Hematopoietic multipotent progenitor cell treated with erythropoietin and hydrocortisone succinate and interleukin-3 and kit ligand, for 15 days (in vitro differentiated cells): Measurements from ENCODE around the gene GK.
"Not testable (repeated sequence)": the region's sequence is repeated elsewhere in the genome, so short reads cannot be mapped to it uniquely, and the experiment has no call there.

Source experiments
- DNase-seq: peaks from one replicate; pipeline ENCODE4 v3.0.0-alpha.2; 2015; ENCODE audit warnings: low spot score

Gene GK

DNA sequence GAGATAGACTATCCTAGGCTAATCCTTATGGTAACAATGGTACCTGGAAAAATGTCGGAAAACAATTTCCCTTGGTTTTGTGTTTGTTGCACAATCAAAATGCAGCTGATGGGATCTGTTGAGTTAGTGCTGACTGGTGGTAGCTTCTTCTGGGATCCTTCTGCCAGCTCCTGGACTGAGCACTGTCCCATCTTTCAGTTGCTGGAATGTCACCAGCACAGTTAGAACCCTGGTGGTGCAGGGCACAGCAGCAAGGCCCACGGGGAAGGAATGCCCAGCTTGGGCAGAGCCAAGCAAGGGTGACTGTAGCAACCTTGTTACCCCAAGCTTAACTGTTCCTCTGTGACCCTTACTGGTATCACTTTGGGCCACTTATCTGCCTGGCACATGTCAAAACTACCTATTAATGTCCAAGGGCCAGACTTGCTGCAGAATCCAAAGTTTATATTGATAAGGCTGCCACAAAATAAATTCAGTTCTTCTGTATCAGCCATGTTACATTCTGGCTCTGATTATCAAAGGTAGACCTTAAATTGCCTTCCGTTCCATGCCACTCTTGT lies 53.1 kb downstream of the GK start:
- no peak for DNase-seq

DNA sequence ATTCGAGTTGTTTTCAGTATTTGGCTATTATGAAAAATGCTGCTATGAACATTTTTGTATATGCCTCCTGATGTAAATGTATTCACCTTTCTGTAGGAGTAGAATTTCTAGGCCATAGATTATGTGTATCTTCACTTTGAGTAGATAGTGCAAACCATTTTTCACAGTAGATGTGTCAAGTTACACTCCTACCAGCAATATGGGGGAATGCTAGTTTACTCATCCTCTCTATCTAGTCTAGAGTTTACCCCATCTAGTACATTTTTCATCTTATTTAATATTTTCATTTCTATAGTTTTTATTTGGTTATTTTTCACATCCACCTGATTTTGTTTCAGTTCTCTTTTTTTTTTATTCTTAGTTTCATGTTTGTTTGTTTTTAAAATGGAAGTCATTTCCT lies 59.0 kb downstream of the GK start:
- no peak for DNase-seq

DNA sequence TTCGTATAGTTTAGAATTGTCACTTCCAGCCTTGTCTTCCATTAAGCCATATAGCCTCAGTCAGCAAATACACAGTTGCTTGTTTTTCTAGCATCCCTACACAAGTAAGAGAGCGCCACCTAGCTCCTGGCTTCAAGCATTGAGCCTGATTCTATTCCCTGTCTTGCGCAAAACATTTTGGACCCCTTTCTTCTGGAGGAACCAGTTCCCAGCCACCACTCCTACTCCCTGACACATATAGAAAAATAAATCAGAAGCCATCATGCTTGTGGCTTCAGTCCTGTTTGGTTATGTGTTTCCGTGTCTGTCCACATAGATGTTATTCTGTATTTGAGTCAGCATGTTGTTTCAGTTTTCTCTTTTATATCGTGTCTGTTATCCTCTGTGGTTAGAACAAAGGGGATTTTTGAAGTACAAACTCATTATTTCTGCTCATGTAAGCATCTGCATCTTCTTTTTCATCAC lies 59.9 kb downstream of the GK start:
- DNase-seq, result peak; percentile 63

DNA sequence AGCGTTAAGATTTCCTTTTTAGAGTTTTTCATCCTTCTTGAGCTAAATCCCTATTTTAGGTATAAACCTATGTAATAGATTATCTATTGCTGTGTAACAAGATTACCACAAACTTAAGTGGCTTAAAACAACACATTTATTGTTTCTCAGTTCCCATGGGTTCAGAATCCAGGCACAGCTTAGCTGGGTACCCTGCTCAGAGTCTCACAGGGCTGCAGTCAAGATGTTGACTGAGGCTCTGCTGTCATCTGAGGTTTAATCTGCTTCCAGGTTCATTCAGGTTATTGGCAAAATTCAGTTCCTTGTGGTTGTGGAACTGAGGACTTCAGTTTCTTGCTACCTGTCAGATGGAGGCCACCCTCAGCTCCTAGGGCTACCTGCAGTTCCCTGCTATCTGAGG lies 60.9 kb downstream of the GK start:
- DNase-seq, result no peak

DNA sequence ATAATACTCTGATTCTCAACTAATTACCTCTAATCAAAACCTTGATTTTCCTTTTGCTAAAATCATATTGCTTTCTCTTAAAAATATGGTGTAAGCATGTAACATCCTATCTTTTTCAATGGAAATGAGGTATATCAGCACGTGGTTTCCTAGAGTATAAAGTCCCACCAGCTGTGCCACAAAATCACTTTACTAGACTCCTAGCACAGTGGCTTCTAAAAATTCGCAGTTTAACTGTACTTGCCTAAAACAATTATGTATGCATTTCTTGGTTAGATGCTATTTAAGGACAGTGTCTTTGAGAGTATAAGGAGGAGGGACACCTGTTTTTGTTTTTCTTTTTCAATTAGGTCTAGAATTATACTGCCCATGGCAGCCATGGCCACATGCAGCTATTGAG lies 62.8 kb downstream of the GK start:
- DNase-seq, result no peak

DNA sequence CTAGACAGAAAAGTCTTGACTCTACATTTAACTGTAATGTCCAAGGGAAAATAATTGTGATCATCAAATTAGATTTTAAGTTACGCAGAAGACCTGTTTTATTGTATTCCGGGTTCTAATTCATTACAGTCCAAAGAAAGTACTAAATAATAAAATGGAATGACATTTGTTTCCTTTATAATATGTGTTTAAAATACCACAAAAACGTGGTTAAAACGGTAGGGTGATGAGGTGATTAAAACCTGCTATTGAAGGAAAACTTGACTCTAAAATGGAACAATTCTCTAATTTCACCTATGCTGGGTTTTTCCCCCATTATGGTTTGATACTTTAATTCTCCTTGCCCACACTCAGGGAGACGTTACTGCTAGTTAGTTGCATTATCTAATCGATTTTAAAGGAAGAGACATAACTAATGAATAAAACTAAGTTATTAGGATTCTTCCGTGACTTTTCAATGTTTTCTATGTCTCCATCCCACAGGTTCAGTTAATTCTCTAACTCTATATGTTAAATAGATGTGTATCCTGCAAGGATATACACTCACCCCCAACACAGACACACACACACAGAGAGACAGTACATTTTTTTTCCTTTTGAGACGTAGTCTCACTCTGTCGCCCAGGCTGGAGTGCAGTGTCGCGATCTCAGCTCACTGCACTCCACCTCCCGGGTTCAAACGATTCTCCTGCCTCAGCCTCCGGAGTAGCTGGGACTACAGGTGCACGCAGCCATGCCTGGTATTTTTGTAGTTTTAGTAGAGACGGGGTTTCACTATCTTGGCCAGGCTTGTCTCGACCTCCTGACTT lies 80.8 kb downstream of the GK start:
- DNase-seq, result no peak

DNA sequence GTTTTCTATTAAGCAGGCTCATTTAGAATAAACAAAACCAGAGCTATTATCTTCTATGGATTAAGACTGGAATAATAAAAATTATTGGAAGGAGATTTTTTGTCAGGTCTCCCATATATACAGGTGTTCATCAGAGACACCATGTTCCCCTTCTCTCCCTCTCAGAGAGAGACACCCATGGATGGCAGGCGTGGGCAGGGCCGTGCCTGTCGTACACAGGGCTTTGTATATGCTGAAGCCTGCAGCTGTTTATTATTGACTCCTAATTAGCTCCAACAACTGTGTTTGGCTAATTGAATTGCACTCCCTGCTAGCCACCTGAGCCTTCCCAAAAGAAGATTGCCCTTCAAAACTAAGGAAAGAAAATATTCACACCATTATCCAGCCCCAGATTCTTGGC lies 81.6 kb downstream of the GK start:
- no peak for DNase-seq

DNA sequence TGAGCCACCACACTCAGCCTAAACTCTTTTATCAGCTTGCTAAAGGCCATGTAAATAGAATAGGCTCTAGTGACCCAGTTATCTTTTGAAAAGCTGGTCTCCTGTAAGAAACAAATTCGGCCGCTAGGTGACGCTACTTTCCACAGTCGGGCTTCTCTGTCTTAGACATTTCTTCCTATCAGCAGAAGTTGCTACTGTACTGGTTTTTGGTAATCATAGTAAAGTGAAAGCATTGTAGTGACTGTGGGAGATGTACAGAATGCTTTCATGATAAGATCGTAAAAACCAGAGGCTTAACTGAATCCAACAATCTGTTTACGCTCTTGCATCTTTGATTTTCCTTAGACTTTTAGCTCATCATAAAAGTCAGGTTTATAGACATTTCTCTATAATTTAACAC lies 82.6 kb downstream of the GK start:
- peak; percentile 54 for DNase-seq

DNA sequence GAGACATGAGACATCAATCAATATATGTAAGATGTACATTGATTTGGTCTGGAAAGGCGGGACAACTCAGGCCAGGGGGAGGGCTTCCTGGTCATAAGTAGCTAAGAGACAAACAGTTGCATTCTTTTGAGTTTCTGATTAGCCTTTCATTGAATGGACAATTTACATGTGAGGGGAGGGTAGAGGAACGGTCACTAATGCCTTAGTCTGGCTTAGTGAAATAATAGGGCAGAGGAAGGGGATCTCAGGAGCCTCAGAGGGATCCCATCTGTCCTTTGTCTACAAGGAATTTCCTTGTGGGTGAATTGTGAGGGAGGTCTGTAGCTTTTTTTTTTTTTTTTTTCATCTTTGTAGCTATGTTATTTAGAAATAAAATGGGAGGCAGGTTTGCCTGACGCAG lies 88.3 kb downstream of the GK start:
- no peak for DNase-seq

DNA sequence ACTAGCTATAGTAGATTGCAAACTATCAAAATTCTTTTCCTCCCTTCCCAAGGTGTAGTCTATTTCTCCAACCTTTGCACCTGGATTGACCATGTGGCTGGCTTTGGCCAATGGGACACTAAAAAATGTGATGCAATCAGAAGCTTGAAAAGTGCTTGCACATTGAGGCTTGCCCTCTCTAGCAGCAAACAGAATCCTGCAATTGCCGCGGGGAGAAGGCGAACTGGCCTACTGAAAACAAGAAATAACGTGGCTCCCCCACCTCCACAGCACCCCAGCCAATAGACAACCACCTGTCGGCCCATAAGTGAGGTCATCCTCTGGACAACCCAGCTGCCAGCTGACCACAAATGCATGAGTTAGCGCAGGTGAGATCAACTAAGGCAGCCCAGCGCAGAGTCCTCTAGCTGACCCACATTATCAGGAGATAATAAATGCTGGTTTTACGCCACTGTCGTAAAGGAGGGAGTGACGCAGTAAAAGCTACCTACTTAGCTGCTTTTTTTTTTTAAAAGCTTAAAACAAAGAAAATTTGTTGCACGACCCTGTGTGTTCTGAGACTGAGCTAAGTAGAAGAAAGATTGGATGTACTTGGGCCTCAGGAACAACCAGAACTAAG lies 95.2 kb downstream of the GK start:
- no peak for DNase-seq

DNA sequence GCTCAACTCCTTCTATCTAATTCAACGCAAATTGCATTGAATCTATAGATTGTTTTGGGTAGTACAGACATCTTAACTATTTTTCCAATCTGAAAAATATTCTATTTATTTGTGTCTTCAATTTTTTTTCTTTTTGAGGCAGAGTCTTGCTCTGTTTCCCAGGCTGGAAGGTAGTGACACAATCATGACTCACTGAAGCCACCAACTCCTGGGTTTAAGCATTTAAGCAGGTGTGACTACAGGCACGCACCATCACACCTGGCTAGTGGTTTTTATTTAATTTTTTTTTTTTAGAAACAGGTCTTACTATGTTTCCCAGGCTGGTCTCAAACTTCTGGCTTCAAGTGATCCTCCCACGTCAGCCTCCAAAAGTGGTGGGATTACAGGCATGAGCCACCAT lies 98.3 kb downstream of the GK start:
- DNase-seq, result no peak

DNA sequence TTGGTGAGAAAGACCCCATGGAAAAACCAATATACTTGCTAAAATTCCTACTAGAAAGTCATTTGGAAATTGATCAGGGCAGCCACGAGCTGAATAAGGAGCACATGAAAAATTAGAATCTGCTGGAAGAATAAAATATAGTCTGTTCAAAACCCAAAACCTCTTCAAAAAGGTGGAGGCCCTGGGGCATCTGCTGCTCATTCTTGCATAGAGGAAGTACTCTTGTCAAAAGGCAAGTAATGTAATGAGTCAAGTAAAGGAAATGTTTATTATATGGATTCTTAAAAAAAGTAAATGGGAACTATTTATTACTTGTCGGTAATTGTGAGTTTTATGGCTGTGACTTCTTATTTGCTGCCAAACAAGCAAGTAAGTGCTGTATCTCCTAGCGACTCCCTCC lies 109.5 kb downstream of the GK start:
- DNase-seq, result no peak

DNA sequence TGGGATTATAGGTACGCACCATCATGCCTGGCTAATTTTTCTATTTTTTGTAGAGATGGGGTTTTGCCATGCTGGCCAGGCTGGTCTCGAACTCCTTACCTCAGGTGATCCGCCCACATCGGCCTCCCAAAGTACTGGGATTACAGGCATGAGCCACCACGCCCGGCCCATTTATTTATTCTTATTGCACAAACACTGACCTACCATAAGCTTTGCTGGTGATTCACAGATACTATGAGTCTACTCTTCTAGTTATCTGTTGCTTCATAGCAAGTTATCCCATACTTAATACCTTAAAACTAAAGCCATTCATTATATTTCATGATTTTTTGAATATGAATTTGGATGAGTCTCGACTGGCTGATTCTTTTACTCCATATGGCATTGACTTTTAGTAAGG lies 120.5 kb downstream of the GK start:
- not testable (repeated sequence) for DNase-seq

DNA sequence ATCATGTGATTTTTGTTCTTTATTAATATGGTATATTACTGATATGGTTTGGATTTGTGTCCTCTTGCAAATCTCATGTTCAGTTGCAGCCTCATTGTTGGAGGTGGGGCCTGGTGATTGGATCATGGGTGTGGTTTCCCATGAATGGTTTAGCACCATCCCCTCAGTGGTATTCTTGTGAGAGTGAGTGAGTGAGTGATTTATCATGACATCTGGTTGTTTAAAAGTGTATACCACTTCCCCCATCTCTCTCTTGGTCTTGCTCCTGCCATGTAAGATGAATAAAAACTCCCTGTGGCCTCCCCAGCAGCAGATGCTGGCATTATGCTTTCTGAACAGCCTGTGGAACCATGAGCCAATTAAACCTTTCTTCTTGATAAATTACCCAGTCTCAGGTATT lies 124.4 kb downstream of the GK start:
- DNase-seq, result no peak

DNA sequence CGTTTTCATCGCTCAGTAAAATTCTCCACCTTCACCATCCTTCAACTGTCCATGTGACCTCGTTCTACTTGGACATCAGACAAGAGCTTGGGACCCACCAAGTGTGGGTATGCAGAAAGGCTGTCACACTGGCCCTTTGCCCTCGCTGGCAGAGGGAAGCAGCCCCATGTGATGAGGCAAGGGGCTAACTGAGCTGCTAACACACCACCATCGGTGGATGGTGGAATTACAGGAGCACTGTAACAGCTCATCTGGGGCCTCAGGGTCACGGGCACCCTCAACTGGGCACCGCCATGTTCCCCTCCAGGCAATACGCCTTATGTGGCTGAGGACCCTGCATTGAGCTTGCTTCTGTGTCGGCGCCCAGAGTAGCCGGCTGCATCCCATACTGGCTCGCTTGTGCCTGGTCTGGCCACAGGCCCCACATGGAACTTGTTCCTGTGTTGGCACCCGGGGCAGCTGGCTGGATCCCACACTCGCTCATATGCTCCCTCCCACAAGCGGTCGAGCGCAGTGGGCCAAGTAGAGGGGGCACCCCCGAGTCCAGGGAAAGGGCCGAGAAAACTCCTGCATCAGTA lies 126.3 kb downstream of the GK start:
- DNase-seq, result no peak
